Activated CD8-positive, alpha-beta memory T cell treated with anti-CD3 and anti-CD28 coated beads, Interleukin-2, amount 50 U/mL, for 1 hour (primary cell): ENCODE data around the gene TENM3.
"Not testable (repeated sequence)": the region's sequence is repeated elsewhere in the genome, so short reads cannot be mapped to it uniquely, and the experiment has no call there.

Source experiments
- DNase-seq: peaks from one replicate; pipeline ENCODE4 v3.0.0-alpha.2; 2020; ENCODE audit errors: extremely low read depth

Gene TENM3

GRCh38 chr4:182243204-182243603 lies at the start of gene TENM3:
Gene TENM3 (plus strand): TSS chr4:182243402. CDS start chr4:182324021, 80,619 bp downstream.
- DNase-seq, result not testable (repeated sequence)

GRCh38 chr4:182194091-182194824 lies 48.9 kb upstream of the TENM3 start:
- no peak for DNase-seq

- no peak for DNase-seq
Measured at GRCh38 chr4:182197611-182198010, 45.6 kb upstream of the TENM3 start.

GRCh38 chr4:182201871-182202270 lies 41.3 kb upstream of the TENM3 start:
- DNase-seq, result no peak

- no peak for DNase-seq
Measured at GRCh38 chr4:182202650-182203049, 40.6 kb upstream of the TENM3 start.

GRCh38 chr4:182203872-182204411 lies 39.3 kb upstream of the TENM3 start:
- no peak for DNase-seq

GRCh38 chr4:182205306-182205705 lies 37.9 kb upstream of the TENM3 start:
- DNase-seq, result no peak

GRCh38 chr4:182206266-182206665 lies 36.9 kb upstream of the TENM3 start:
- DNase-seq, result no peak

- DNase-seq, result no peak
Measured at GRCh38 chr4:182206916-182207315, 36.3 kb upstream of the TENM3 start.

- no peak for DNase-seq
Measured at GRCh38 chr4:182207830-182208396, 35.3 kb upstream of the TENM3 start.

GRCh38 chr4:182208526-182209050 lies 34.6 kb upstream of the TENM3 start:
- DNase-seq, result no peak

GRCh38 chr4:182212211-182212761 lies 30.9 kb upstream of the TENM3 start:
- DNase-seq, result no peak

- DNase-seq, result no peak
Measured at GRCh38 chr4:182213004-182213403, 30.2 kb upstream of the TENM3 start.

- DNase-seq, result no peak
Measured at GRCh38 chr4:182215148-182215547, 28.1 kb upstream of the TENM3 start.

- DNase-seq, result no peak
Measured at GRCh38 chr4:182216005-182216404, 27.2 kb upstream of the TENM3 start.

- DNase-seq, result no peak
Measured at GRCh38 chr4:182219411-182220056, 23.7 kb upstream of the TENM3 start.

- DNase-seq, result no peak
Measured at GRCh38 chr4:182221987-182222386, 21.2 kb upstream of the TENM3 start.

- DNase-seq, result no peak
Measured at GRCh38 chr4:182222766-182223165, 20.4 kb upstream of the TENM3 start.

GRCh38 chr4:182223708-182224107 lies 19.5 kb upstream of the TENM3 start:
- DNase-seq, result no peak

- DNase-seq, result no peak
Measured at GRCh38 chr4:182224192-182224850, 18.9 kb upstream of the TENM3 start.

GRCh38 chr4:182225257-182225852 lies 17.8 kb upstream of the TENM3 start:
- DNase-seq, result no peak
